HG03139 (cell line): ENCODE data around the gene GBA2.

Experiments
- ATAC-seq: cut with Tn5 transposase; IDR thresholded peaks from one replicate; pipeline ENCODE4 v1.9.1; 2021; ENCODE audit not compliant: unreplicated experiment

The GBA2 gene

DNA sequence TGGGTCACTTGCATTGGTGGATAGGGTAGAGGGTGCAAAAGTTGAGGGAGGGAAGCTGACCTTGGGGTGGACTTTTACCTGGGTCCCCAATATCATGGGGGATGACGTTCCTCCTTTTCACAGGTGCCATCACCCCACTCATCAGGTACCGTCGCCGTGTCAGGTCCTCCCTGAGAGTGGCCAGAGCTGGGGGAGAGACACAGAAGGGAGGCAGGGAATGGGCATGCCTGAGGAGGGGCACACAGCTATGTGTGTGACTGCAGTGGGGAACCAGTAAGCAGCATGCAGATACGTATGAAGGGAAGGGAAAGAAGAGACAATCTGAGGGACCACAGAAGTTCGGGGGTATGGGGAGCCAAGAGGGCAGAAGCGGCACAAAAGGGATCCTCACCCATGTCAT is 10.1 kb downstream of the GBA2 start:
- no peak for ATAC-seq

DNA sequence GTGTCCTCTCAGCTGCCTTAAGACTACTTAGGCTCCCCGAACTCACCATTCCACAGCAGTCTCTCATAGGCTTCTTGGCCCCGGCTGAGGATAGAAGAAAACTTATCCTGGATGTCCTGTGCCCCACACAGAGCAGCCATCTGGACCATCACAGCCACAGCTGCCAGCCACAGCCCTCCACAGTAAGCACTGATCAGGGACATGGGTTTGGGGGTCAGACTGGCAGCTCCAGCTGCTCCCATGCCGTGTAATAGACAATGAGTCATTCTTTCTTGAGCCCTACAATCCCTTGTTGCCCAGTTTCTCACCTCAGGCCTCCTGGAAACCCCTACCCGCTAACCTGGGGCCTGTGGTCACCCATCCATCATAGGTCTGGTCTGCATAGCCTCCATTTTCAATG is 10.8 kb downstream of the GBA2 start:
- no peak for ATAC-seq

DNA sequence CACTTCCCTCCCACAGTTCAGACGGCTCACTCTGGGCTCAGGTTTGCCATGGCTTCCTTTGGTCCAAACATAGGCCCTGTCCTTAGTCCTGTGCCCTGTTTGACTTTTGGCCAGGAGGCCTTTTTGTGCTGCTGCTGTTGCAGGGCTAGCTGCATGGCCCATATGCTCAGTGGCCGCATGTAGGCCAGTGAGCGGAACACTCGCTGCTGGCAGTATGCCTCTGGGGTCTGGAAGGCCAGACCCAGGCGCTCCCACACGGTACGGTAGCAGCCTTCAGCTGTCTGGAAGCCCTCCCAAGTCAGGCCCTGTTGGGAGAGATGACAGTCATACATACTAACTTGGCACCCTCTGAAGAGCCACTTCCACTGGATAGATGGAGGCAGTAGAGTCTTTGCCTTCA is 11.9 kb downstream of the GBA2 start:
- ATAC-seq = no peak

DNA sequence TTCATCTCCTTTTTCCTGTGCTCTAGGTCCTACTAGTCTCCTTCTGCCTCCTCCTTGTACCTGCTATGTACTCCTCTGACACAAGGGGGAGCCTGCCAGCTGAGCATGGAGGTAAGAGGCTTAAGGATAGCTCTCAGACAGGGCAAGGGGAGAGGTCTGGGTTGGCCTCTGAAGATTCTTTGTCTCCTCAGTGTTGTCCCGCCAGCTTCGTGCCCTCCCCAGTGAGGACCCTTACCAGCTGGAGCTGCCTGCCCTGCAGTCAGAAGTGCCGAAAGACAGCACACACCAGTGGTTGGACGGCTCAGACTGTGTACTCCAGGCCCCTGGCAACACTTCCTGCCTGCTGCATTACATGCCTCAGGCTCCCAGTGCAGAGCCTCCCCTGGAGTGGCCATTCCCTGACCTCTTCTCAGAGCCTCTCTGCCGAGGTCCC is 12.8 kb downstream of the GBA2 start:
- ATAC-seq = no peak

DNA sequence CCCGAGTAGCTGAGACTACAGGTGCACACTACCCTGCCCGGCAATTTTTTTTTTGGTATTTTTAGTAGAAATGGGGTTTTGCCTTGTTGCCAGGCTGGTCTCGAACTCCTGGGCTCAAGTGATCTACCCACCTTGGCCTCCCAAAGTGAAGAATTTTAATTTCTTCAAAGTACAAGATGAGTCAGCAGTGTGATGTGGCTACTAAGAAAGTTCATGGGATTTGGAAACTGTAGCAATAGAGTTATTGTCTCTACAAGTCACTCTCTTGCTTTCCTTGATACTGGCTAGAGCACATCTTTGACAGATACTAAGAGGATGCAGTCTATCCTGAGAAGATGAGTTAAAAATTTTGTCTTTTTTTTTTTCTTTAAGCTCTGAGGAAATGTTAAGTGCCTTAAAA is 14.9 kb downstream of the GBA2 start:
- no peak for ATAC-seq

DNA sequence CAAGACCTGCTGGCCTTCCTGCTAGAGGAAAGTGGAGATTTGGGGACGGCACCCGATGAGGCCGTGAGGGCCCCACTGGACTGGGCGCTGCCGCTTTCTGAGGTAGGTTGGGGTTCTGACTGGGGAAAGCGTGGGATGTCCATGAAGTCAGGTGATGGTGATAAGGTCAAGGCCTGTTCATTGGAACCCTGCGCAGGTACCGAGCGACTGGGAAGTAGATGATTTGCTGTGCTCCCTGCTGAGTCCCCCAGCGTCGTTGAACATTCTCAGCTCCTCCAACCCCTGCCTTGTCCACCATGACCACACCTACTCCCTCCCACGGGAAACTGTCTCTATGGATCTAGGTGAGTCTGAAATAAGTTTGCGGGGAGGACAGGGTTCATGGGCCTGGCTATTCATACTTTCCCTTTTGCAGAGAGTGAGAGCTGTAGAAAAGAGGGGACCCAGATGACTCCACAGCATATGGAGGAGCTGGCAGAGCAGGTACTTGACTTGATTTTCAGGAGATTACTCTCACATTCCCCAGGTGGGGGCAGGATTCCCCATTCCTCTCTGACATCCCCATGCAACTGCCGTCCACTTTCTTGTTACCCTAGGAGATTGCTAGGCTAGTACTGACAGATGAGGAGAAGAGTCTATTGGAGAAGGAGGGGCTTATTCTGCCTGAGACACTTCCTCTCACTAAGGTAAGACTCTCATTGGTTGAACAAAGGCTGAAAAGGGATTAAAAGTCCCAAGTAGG is 16.1 kb downstream of the GBA2 start:
- no peak for ATAC-seq

DNA sequence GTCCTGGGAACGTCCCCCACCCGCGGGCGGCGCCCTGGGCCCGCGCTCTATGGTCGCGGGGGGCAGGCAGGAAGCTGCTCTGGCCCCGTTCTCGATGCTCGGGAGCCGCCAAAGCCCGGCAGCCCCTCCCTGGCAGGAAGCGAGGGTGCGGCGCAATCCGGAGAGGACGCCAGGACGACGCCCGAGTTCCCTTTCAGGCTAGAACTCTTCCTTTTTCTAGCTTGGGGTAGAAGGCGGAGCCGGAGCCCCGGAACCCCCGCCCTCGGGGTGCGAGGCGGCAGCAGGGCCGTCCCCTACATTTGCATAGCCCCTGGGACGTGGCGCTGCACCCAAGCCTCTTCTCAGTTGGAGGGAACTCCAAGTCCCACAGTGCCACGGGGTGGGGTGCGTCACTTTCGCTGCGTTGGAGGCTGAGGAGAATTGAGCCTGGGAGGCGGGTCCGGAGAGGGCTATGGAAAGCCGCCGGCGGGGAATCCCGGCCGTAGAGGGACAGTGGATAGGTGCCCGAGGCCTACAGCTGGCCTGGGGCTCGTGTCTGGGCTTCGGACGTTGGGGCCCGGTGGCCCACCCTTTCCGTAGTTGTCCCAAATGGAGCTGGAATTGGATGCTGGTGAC is 16.7 kb downstream of the GBA2 start, which contains the start of the genes CREB3 and TLN1:
Gene CREB3 (plus strand): TSS at position 482 of the 615 bp plus-strand sequence. CDS start 107 bp downstream, at position 589.
Gene TLN1 (minus strand): TSS at position 11 of the 615 bp plus-strand sequence. CDS start 6,501 bp downstream, outside the sequence.
- peak; percentile 73 for ATAC-seq

DNA sequence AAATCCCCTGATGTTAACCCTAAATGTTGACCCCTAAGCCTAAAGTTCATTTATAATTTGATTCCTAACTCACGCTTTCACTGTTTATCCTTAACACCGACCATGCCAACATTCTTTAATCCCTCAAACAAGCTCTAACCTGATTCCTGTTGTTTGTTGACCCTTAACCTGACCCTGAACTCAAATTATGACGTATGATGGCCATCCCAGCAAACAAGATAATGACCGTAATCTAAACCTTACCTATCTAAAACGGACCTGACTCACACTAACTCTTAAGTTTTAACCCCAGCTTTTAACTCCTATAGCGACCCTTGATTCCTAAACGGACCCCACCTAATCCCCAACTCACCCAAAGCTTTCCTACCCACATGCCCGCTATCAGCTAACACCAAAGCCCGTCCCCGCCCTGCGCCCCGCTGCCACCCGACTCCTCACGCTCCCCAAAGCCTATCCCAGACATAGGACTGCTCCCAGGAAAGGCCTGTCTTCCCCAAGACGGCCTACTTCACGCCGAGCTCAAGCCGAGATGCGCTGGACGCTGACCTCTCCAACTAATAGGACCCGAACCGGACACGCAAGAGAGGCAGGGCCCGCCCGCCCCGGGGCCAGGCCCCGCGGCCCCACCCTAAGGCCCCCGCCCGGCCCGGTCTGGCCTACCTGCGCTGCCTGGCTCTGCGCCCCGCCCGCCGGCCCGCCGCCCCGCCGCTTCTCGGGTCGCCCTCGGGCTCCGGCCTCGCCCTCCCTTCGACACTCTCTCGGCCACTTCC is 17.4 kb downstream of the GBA2 start:
- no peak for ATAC-seq

DNA sequence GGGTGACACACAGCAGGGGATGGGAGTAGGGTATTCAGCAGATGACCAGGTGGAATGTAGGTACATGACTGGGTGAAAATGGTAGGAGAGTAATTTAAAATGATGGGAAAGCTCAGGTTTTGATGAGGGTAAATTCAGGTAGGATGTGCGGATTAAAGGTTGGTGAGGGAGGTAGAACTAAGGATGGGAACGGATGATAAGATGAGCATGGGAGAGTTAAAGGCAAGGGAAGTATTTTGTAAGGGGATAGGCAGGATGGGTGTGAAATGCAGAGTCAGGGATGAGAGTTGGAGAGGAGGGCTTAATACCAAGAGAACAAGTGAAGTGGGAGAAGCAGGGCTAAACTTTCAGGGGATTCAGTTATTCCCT is 18.6 kb downstream of the GBA2 start:
- ATAC-seq = no peak

DNA sequence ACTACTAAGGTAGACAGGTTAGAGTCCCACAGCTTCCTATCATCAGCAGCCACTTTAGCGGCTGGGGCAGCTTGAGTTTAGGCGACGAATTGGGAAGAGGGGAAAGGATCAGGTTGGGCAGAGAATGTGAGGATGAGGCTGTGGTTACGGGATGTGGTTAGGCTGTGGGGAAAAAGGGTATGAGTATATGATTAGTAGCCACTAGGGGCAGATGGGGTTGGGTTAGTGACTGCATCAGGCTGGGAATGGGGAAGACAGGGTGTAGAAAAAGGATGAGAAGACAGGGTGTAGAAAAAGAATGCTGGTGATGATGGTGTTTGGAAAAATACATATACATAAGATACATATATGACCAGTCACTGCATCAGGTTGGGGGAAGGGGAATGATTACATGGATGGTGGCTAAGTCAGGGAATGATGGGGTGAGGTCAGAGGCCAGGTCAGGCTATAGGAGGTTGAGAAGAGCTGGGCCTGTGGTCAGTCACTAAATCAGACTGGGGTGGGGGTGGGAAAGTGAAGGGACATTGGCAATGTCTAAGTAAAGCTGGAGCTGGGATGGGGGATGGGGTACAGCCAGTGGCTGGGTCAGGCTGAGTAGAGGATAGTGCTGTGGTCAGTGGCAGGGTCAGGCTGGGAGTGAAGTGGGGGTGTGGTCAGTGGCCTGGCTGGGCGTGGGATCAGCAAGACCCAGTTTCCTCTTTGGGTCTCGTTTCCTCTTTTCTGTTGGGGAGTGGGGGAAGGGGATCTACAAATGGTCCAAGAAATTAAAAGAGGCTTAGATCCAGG is 19.1 kb downstream of the GBA2 start:
- ATAC-seq = no peak

DNA sequence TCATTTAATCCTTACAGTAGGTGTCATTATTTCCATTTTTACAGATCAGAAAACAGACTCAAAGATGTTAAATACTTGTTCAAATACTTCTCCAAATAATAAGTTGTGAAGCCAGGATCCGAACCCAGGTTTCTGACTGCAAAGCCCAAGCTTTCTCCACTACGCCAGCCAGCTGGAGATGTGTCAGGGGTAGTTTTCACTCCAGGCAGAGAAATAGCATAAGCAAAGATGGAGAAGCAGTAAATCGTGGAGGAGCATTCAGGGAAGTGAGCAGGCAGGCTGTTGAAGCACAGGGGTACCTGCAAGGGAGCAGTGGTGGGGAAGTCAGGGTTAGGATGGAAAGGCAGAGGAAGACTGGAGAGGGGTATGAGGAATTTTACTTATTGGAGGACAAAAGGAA is 19.9 kb downstream of the GBA2 start:
- ATAC-seq = no peak

DNA sequence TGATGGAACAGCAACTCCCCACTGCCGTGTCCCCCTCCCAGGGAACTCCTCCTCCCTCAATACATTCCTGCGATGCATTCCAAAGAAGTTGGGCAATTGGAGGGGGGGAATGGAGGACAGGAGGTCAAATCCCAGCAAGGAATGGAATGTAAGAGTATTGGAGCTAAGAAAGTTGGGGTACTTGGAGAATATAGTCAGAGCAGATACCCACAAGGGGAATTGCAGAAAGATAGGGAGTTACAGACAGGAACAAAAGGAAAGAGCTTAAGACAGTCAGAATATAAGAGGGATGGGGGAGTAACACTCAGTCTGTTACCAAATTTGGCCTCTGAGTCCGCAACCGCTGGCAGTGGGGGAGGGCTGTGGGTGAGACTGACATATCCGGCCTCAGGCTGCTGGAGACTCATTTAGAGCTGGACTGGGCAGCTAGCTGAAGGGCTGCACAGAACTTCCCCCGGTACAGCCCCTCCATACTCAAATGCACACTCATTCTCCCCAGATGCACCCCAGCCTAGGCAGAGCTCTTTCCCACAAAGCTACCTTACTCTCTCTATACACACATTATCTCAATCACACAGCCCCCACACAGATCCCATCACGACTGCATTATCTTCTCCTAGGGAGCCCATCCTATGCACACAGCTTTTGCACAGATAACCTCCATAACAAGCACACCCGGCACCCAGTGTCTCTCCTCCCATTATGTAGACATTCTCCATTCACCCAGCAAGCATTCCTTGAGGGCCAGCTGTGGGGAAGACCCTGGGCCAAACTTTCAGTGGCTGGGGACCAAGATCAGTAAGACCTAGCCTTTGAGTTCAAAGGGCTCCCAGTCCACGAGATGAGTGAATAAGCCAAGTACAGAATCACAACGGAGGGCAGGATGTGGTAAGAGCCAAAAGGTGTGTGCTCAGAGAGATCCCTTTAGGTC is 20.7 kb downstream of the GBA2 start:
- ATAC-seq = no peak

DNA sequence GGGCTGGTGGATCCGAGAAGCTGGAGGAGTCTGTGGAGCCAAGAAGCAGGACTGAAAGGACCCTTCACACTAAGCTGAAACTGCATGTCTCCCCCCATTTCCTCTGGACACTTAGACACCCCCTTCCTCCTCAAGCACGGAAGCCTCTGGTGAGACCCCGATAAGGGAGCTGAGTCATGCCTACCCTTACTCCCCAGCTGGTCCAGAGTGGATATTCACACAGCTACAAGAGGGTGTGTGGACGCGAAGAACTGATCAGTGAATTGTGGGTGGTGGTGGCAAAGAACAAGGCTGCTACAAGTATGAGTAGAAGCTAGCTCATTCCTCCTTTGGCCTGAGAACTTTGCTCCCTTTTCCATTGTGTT is 21.4 kb downstream of the GBA2 start:
- ATAC-seq = no peak

DNA sequence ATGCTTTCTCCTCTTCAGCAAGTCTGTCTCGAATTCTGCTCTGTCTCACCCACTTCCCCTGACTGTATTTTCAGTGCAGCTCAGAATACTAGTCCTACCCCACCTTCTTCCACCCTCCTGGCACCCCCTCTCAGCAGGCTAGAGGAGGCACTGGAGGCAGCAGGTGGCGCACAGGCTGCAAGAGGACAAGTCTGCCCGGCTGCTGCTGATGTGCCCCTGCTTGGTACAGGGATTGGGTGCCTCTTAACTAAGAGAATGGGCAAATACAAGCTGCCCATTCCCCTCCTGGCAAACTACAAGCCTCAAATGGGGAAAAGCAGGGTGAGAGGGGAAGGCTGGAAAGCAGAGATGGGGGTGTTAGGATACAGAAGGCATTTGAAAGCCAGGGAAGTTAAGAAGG is 22.1 kb downstream of the GBA2 start:
- no peak for ATAC-seq

DNA sequence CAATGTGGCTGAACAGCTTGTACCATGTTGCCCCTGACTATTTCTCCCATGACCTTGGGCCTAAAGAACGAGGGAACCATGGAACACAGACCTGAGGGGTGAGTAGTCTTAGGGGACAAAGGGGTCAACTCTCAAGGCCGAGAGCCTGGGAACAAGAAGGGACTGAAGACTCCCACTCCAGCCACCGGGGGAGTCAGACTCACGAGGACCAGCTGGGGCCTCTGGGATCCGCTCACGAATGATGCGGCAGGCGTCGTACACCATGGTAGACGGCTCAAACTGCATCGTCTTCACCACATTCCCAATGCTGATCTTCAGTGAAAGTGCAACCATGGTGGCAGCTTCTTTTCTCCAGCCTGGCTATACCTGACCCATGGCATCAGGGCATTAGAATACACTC is 23.7 kb downstream of the GBA2 start:
- ATAC-seq = no peak

DNA sequence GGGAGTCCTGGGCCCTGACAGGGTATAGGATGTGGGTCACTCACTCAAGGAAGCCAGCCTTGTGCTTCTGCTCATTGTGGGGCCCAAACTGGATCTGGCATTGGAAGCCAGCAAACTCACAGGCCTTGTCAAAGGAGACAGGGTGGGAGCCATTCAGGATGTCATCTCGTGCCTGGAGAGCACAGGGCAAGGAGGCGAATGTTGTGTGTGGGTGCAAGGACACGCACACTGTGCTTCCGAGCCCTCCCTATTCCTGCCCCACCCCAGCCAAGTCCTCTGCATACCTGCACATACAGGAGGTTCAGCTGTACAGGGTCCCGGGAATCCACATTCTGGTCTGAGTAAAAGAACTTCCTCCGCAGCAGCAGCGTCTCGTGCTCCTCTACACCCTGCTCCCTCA is 25.1 kb downstream of the GBA2 start:
- no peak for ATAC-seq

DNA sequence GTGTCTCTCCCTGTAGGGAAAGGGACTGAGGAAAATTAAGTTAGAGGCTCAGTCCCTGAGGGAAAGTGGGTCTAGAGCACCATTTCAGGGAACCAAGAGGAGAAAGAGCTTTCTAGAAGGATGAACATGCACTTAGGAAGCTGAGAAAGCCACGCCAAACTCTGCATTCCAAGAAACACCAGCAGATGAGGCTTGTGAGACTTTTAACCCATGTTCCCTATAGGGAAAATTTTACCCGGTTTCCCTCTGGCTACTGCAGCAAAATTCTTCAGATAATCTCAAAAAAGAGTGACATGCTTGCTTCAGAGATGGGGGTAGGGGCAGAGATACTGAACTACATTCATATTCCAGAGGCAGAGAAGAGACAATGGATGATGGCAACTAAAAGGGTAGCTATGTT is 25.6 kb downstream of the GBA2 start:
- ATAC-seq = no peak

DNA sequence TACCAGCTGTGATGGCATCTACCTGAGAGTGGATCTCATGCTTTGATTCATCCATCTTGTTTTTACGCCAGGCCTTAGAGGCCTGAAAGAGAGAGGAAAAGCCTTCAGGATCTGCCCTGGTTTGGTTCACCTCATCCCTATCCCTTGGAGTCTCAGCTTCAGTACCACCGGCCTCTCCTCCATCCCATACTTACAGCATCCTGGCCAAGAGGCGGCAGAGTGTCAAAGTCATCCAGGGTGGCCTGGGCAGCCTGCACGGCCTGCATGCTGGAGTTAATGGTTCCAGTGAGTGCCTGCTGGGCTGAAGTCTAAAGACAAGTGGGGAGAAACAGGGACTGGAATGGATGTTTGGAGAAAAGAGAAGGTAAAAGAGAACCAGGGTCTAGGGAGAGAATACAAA is 29.5 kb downstream of the GBA2 start:
- no peak for ATAC-seq

DNA sequence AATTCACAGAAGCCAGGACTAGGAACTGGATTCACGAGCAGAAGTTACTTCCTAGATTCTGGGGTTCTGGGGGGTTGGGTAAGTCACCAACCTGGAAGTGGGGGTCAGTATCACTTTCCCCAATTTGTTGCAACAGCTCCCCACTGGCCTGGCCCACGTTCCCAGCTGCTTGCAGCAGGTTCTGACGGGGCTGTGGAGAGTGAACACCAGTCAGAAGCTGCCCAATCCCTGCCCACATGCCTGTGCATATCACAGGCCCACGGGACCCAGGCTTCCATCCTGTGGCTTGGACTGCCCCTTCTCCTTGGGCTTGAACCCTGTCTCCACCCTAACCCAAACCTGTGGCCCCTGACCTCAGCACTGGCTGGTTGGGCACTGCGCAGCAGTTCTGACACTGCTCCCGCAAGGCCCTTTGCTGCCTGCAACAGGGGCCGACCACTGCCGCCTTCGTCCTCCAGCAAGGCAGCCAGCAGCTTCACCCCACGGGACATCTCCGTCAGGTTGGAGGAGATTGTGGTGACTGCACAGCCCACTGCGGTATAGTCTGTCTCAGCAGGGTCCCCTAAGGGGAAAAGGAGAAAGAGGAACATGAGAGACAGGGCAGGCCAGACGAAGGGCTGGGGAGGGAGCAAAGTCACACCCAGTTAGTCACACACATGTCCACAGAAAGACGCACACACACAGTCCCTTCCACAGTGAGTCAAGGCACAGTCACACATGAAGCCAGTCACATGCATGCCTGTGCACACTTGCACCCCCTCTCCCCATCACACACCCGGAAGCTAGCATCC is 30.1 kb downstream of the GBA2 start:
- ATAC-seq = peak; percentile 45
